Left cardiac atrium (tissue), 4 donors: ENCODE data around the gene GHRH. TPM values are rescaled to one million over a fixed set of nuclear protein-coding genes. Genes with fewer than 3 reads are reported as not detected.

ENCODE experiments used
- ATAC-seq, 2 donors: fragments of 200-7000 bp; cut with Tn5 transposase; one replicate each; pipeline ENCODE4 v1.9.1; 2020; ENCODE audit warnings: mild to moderate bottlenecking in 2 of 2, moderate library complexity in 2 of 2
- DNase-seq: peaks from one replicate; pipeline ENCODE4 v3.0.0-alpha.2; 2020
- intact Hi-C, 2 donors: fragments of 100-400 bp; cut with DNase I; formaldehyde crosslinking; loops; one replicate each; pipeline versions ENCODE4 v1.14.1 to v1.15.1; 2022 to 2023
- long read RNA-seq: library from polyadenylated mRNA; unstranded; transcript quantifications from one replicate; pipeline ENCODE4 v2.0.0, GENCODE V29; 2021
- total RNA-seq, 2 donors: library from RNA; stranded (reverse); fragmentation: NEBNext Ultra II Directional; extraction: Animal tissue kit (Norgen Biotek cat#: 25700); gene quantifications; one replicate each; pipeline ENCODE4 v1.2.1, GENCODE V29; 2021
- donor health status: DM: no; HTN: yes; CAD: no.
- donor health status: DM: no; HTN: yes; CAD: no; lungs with severe emphysema.
- donor health status: DM: yes; HTN: yes; CAD: no.
- donor health status: Dilated cardiomyopathy.

The GHRH gene
- total RNA-seq, result 10 to 100 TPM in 1 of 2 donors, 1 to 10 TPM in 1; 4.2 to 10.7 TPM
- long read RNA-seq, result 0 reads

GRCh38 chr20:37261714-37262113 is at the start of gene GHRH:
Gene GHRH (minus strand): TSS chr20:37261814. CDS start chr20:37256889, 4,925 bp downstream.
- intact Hi-C loops, result loop anchor here in 1 of 2 donors (10.0 kb wide), 1 partner anchor 57 kb away; no protein-coding TSS in a partner anchor
- DNase-seq (no peak), ATAC-seq (peak in 1 of 2 donors; percentile 44)

- DNase-seq, result no peak
- intact Hi-C loops, result no loop called here
Observed at GRCh38 chr20:37310951-37311350, 49.3 kb upstream of the GHRH start.

GRCh38 chr20:37309936-37310590 is 48.4 kb upstream of the GHRH start:
- intact Hi-C loops, result no loop called here

More at GRCh38 chr20:37310951-37311350, 49.3 kb upstream of the GHRH start:
- no peak for ATAC-seq

GRCh38 chr20:37309290-37309689 is 47.7 kb upstream of the GHRH start:
- DNase-seq, result no peak
- intact Hi-C loops, result no loop called here
- ATAC-seq, result no peak

More at GRCh38 chr20:37309936-37310590, 48.4 kb upstream of the GHRH start:
- DNase-seq (no peak), ATAC-seq (peak; percentile 25 to 35)

GRCh38 chr20:37308086-37309050 is 46.8 kb upstream of the GHRH start:
- intact Hi-C loops, result no loop called here
- peak; percentile 47 to 64 for ATAC-seq
- no peak for DNase-seq

- no peak for DNase-seq
- ATAC-seq, result no peak
- intact Hi-C loops, result no loop called here
Observed at GRCh38 chr20:37305839-37306238, 44.2 kb upstream of the GHRH start.

- DNase-seq (no peak), ATAC-seq (no peak)
- intact Hi-C loops, result no loop called here
Observed at GRCh38 chr20:37305079-37305478, 43.5 kb upstream of the GHRH start.

- intact Hi-C loops, result no loop called here
- DNase-seq, result no peak
Observed at GRCh38 chr20:37303637-37304036, 42.0 kb upstream of the GHRH start.

GRCh38 chr20:37302981-37303380 is 41.4 kb upstream of the GHRH start:
- no peak for ATAC-seq
- no peak for DNase-seq
- intact Hi-C loops, result no loop called here

More at GRCh38 chr20:37303637-37304036, 42.0 kb upstream of the GHRH start:
- ATAC-seq, result no peak

GRCh38 chr20:37301558-37301957 is 39.9 kb upstream of the GHRH start:
- intact Hi-C loops, result no loop called here
- ATAC-seq, result no peak
- DNase-seq, result no peak

GRCh38 chr20:37301120-37301519 is 39.5 kb upstream of the GHRH start:
- DNase-seq (no peak), ATAC-seq (no peak)
- intact Hi-C loops, result no loop called here

- DNase-seq, result no peak
- ATAC-seq, result peak; percentile 13 to 64
Observed at GRCh38 chr20:37299718-37300528, 38.3 kb upstream of the GHRH start.

GRCh38 chr20:37298190-37298939 is 36.8 kb upstream of the GHRH start:
- ATAC-seq (peak in 1 of 2 donors; percentile 12), DNase-seq (peak; percentile 48)
- intact Hi-C loops, result no loop called here

More at GRCh38 chr20:37299718-37300528, 38.3 kb upstream of the GHRH start:
- intact Hi-C loops, result no loop called here

- intact Hi-C loops, result no loop called here
- peak; percentile 41 to 44 for ATAC-seq
Observed at GRCh38 chr20:37297066-37297736, 35.6 kb upstream of the GHRH start.

GRCh38 chr20:37296371-37296770 is 34.8 kb upstream of the GHRH start:
- intact Hi-C loops, result no loop called here
- DNase-seq (no peak), ATAC-seq (no peak)

More at GRCh38 chr20:37297066-37297736, 35.6 kb upstream of the GHRH start:
- no peak for DNase-seq

- intact Hi-C loops, result no loop called here
- DNase-seq, result no peak
- ATAC-seq, result no peak
Observed at GRCh38 chr20:37295595-37295994, 34.0 kb upstream of the GHRH start.

GRCh38 chr20:37295001-37295400 is 33.4 kb upstream of the GHRH start:
- intact Hi-C loops, result no loop called here
- DNase-seq, result no peak
- peak in 1 of 2 donors; percentile 87 for ATAC-seq
